Measurements from ENCODE around the gene GPR107.
A peak's percentile ranks its signal among the peaks of the same experiment; 100 is the strongest.
"Not testable (repeated sequence)": the region's sequence is repeated elsewhere in the genome, so short reads cannot be mapped to it uniquely, and the experiment has no call there.

The GPR107 gene

GRCh38 chr9:130053504-130054324 lies at the start of gene GPR107:
Gene GPR107 (plus strand): TSS chr9:130053906. CDS start chr9:130053933, 27 bp downstream.
- DNase-seq: peak; percentile 57

GRCh38 chr9:130003943-130004552 lies 49.7 kb upstream of the GPR107 start:
- DNase-seq: no peak

- DNase-seq: not testable (repeated sequence)
Measured at GRCh38 chr9:130006952-130007351, 46.8 kb upstream of the GPR107 start.

- DNase-seq: no peak
Measured at GRCh38 chr9:130008538-130008937, 45.2 kb upstream of the GPR107 start.

GRCh38 chr9:130009546-130009945 lies 44.2 kb upstream of the GPR107 start:
- DNase-seq: not testable (repeated sequence)

GRCh38 chr9:130010151-130010988 lies 43.3 kb upstream of the GPR107 start:
- DNase-seq: no peak

- no peak for DNase-seq
Measured at GRCh38 chr9:130013326-130013725, 40.4 kb upstream of the GPR107 start.

GRCh38 chr9:130015353-130016019 lies 38.2 kb upstream of the GPR107 start:
- no peak for DNase-seq

GRCh38 chr9:130017076-130017475 lies 36.6 kb upstream of the GPR107 start:
- no peak for DNase-seq

- DNase-seq: not testable (repeated sequence)
Measured at GRCh38 chr9:130017510-130017909, 36.2 kb upstream of the GPR107 start.

GRCh38 chr9:130018265-130018664 lies 35.4 kb upstream of the GPR107 start:
- no peak for DNase-seq

GRCh38 chr9:130020618-130021017 lies 33.1 kb upstream of the GPR107 start:
- DNase-seq: no peak

- no peak for DNase-seq
Measured at GRCh38 chr9:130021123-130021522, 32.6 kb upstream of the GPR107 start.

GRCh38 chr9:130021842-130022241 lies 31.9 kb upstream of the GPR107 start:
- DNase-seq: not testable (repeated sequence)

GRCh38 chr9:130022566-130023143 lies 31.1 kb upstream of the GPR107 start:
- DNase-seq: no peak

GRCh38 chr9:130023144-130023787 lies 30.4 kb upstream of the GPR107 start:
- DNase-seq: no peak

GRCh38 chr9:130023994-130024596 lies 29.6 kb upstream of the GPR107 start:
- DNase-seq: no peak

- DNase-seq: no peak
Measured at GRCh38 chr9:130024597-130024994, 29.1 kb upstream of the GPR107 start.

GRCh38 chr9:130026583-130027340 lies 26.9 kb upstream of the GPR107 start:
- DNase-seq: no peak

- no peak for DNase-seq
Measured at GRCh38 chr9:130027533-130028365, 26.0 kb upstream of the GPR107 start.

Data from NCI-H2227 treated with DMSO at 0.1 percent for 48 hours (cell line).